Rectal smooth muscle tissue (tissue), 1 donor: ENCODE data around the gene TEX2.
A peak's percentile ranks its signal among the peaks of the same experiment; 100 is the strongest.
"Not testable (repeated sequence)": the region's sequence is repeated elsewhere in the genome, so short reads cannot be mapped to it uniquely, and the experiment has no call there.

Experiments used
- H3K27ac ChIP-seq: one replicate; pipeline ENCODE4 v1.7.0; 2013; ENCODE audit warnings: low read depth, low read length, inconsistent platforms
- H3K27me3 ChIP-seq: one replicate; pipeline ENCODE4 v1.7.0; 2013; ENCODE audit warnings: low read length; ENCODE audit not compliant: control insufficient read depth, insufficient read depth
- H3K36me3 ChIP-seq: one replicate; pipeline ENCODE4 v1.7.0; 2013; ENCODE audit warnings: low read length; ENCODE audit not compliant: control insufficient read depth, insufficient read depth
- H3K4me1 ChIP-seq: one replicate; pipeline ENCODE4 v1.7.0; 2013; ENCODE audit warnings: low read length; ENCODE audit not compliant: control insufficient read depth, insufficient read depth
- H3K4me3 ChIP-seq: one replicate; pipeline ENCODE4 v1.7.0; 2013; ENCODE audit warnings: low read length
- H3K9ac ChIP-seq: one replicate; pipeline ENCODE4 v1.7.0; 2013; ENCODE audit warnings: low read length

TEX2 gene

DNA sequence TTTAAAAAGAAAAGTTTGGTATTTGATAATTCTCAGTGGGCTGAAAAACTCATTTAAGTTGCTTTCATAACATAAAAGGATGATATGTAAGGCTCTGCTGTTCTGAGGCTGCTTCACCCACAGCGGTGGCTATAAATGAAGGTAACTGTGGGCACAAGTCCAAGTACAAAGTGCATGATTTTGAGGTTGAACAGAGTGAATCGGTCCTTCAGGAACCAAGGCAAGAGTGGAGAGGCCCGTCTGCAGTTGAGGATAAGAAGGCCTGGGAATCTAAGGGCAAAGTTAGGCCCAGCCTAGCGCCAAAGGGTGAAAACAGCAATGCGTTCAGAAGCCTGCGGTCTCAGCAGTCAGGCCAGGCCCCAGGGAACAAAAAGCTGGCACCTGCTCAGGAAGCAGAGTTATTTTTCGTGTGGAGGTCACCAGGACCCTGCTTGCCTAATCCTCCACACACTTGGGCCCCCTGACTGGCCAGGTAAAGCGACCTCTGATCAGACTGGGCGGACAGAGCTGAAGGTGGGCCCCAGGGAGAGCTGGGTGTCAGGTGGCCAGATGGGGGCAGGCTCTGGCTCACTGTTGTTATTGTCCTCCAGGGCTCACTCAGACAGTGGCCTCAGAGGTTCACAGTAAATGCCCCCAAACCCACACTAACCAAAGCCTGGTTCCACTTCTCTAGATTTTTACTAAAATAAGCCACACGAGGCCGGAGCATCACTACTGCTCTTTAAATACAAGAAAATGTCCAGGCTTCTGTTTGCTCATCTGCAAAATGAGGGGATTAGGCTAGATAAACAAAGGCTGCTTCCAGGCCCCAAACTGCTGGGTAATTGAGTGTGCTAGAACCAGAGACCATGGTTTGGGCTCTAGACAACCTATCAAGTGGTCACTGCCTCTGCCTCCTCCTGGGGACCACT lies 46.5 kb downstream of the TEX2 start:
- peaks cover 3% of the 10 kb centered on the region for H3K36me3 ChIP-seq
- H3K4me1 ChIP-seq = peaks cover 15% of the 10 kb centered on the region
- H3K4me3 ChIP-seq = no peak overlapping the region
- no peak overlapping the region for H3K9ac ChIP-seq
- H3K27ac ChIP-seq = no peak overlapping the region
- H3K27me3 ChIP-seq = no peaks in the 10 kb centered on the region

- Histone ChIP-seq H3K9ac (no peak overlapping the region), H3K4me3 (no peak overlapping the region), H3K27me3 (no peaks in the 10 kb centered on the region), H3K27ac (no peak overlapping the region), H3K36me3 (peaks cover 3% of the 10 kb centered on the region), H3K4me1 (peaks cover 15% of the 10 kb centered on the region)
Observed at GRCh38 chr17:64216000-64216337, 47.1 kb downstream of the TEX2 start.

DNA sequence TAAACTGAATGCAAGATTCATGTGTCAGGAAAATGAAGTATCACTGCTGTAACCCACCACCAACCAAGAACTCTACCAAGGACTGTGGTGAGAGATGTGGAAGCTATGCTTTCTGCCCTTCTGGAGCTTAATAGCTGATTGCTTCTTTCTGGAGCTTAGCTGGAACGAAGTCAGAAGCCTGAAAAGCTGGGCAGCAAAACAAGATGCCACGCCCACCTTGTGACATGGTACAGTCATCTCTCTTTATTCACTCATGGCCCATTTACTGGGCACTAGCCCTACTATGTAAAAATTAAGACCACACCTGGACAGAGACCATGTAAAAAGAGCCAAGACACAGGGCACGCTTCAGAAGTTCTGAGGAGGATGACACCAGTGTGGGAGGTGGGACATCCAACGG lies 48.1 kb downstream of the TEX2 start:
- Histone ChIP-seq H3K27ac (no peak overlapping the region), H3K4me1 (peaks cover 15% of the 10 kb centered on the region), H3K36me3 (peaks cover 3% of the 10 kb centered on the region), H3K4me3 (no peak overlapping the region), H3K9ac (no peak overlapping the region), H3K27me3 (no peaks in the 10 kb centered on the region)

GRCh38 chr17:64213995-64214811 lies 48.9 kb downstream of the TEX2 start:
- peaks cover 15% of the 10 kb centered on the region for H3K4me1 ChIP-seq
- H3K27me3 ChIP-seq = no peaks in the 10 kb centered on the region
- H3K4me3 ChIP-seq = no peak overlapping the region
- H3K27ac ChIP-seq = no peak overlapping the region
- H3K9ac ChIP-seq = no peak overlapping the region
- H3K36me3 ChIP-seq = peaks cover 3% of the 10 kb centered on the region

DNA sequence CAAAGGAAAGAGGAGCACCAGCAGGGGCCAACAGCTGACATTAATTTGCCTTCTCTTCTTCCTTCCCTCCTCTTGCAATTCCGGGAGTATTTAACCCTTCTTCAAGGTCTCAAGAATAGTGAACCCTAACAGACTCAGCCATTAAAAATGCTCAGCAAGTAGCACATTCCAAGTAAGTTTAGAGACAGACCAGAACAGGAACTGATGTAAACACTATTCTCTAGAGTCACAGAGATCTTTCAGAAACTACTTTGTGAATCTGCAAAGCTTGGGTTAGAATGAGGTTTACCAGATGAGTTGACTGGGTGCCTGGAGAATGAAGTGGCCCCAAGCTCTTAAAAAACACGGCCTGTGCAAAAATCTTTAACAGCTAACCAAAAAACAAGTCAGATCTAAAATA lies 50.9 kb downstream of the TEX2 start:
- Histone ChIP-seq H3K4me3 (no peak overlapping the region), H3K27me3 (no peaks in the 10 kb centered on the region), H3K36me3 (peaks cover 3% of the 10 kb centered on the region), H3K27ac (peak overlapping the region; percentile 65), H3K9ac (no peak overlapping the region), H3K4me1 (peaks cover 13% of the 10 kb centered on the region)

- H3K4me1 ChIP-seq = peaks cover 11% of the 10 kb centered on the region
- no peak overlapping the region for H3K9ac ChIP-seq
- H3K27ac ChIP-seq = no peak overlapping the region
- no peak overlapping the region for H3K4me3 ChIP-seq
- peaks cover 3% of the 10 kb centered on the region for H3K36me3 ChIP-seq
- no peaks in the 10 kb centered on the region for H3K27me3 ChIP-seq
Observed at GRCh38 chr17:64209983-64210382, 53.1 kb downstream of the TEX2 start.

DNA sequence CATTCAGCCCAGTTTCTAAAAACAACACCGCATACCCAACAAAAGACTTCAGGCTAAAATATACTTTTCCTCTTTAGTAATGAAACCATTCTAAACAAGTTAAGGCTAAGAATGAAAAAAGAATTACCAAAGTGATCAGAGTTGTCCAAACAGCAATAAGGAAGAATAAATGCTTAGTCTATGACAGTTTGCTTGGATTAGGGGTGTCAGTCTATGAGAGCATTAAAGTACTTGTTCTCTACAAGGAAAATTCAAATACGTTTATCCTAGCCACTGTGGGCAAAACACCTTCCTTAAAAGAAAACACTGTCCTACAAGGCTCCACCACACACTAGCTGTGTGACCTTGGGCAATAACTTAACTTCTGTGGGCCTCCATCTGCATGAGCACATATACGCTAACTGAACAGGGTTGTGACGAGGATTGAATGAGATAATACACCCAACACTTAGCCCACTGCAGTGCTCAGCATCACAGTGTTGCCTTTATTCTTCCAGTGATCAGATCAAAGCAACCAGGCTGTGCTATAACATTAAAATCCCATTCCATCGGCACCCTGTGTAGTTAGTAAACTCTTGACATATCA lies 53.6 kb downstream of the TEX2 start:
- Histone ChIP-seq H3K4me1 (peaks cover 11% of the 10 kb centered on the region), H3K4me3 (no peak overlapping the region), H3K27ac (no peak overlapping the region)

GRCh38 chr17:64208656-64209055 lies 54.4 kb downstream of the TEX2 start:
- not testable (repeated sequence) for H3K9ac ChIP-seq, H3K27ac ChIP-seq, H3K27me3 ChIP-seq, H3K36me3 ChIP-seq, H3K4me3 ChIP-seq
- H3K4me1 ChIP-seq = peaks cover 11% of the 10 kb centered on the region

More for the DNA sequence above, 53.6 kb downstream of the TEX2 start:
- H3K27me3 ChIP-seq = no peaks in the 10 kb centered on the region
- H3K9ac ChIP-seq = no peak overlapping the region
- peaks cover 3% of the 10 kb centered on the region for H3K36me3 ChIP-seq

- Histone ChIP-seq H3K4me1 (no peaks in the 10 kb centered on the region), H3K4me3 (no peak overlapping the region), H3K36me3 (no peaks in the 10 kb centered on the region), H3K9ac (no peak overlapping the region), H3K27ac (no peak overlapping the region), H3K27me3 (no peaks in the 10 kb centered on the region)
Observed at GRCh38 chr17:64205804-64206203, 57.3 kb downstream of the TEX2 start.

GRCh38 chr17:64203630-64204029 lies 59.4 kb downstream of the TEX2 start:
- Histone ChIP-seq H3K4me3 (no peak overlapping the region), H3K27ac (no peak overlapping the region), H3K9ac (no peak overlapping the region), H3K36me3 (no peaks in the 10 kb centered on the region), H3K4me1 (no peaks in the 10 kb centered on the region), H3K27me3 (no peaks in the 10 kb centered on the region)

DNA sequence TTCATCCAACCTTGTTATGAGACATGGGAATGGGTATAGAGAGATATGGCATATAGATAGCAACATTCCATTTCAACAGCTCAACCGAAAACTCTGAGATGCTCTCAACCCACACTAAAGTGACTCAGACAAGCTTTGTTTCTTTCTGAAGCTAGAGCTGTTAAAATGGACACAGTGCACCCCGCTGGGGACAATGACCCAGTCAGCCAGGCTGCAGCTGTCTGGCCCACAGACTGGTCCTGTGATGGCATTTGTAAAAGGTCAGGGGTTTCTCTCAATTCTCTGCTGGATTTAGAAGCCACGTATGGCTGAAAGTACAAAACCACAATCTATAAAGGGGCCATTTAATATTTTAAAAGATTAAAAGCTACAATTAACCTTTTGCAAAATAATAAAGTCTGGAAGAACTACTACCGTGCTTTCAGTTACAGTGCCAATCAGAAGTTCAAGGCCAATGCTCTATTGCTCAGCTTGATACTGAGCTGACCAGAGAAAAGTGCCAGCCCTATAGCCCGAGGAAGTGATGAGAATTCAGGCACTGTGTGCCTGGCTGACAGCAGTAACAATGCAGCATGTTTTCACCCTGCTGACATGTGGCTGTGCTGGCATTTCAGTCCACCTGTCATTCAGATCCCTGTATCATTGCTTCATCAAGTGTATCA lies 60.2 kb downstream of the TEX2 start:
- Histone ChIP-seq H3K27me3 (no peaks in the 10 kb centered on the region), H3K9ac (no peak overlapping the region), H3K27ac (no peak overlapping the region), H3K4me1 (no peaks in the 10 kb centered on the region), H3K4me3 (no peak overlapping the region), H3K36me3 (no peaks in the 10 kb centered on the region)
